GM03348 (cell line): ENCODE measurements around the gene CAMK2G.
A peak's percentile ranks its signal among the peaks of the same experiment; 100 is the strongest.

Experiments
- DNase-seq: peaks from one replicate; pipeline ENCODE4 v3.0.0; 2012; ENCODE audit warnings: low spot score

The CAMK2G gene

GRCh38 chr10:73771722-73772280 lies 102.6 kb downstream of the CAMK2G start:
- DNase-seq = peak; percentile 97

GRCh38 chr10:73769396-73769795 lies 105.0 kb downstream of the CAMK2G start:
- no peak for DNase-seq

- DNase-seq = no peak
Observed at GRCh38 chr10:73768881-73769280, 105.5 kb downstream of the CAMK2G start.

GRCh38 chr10:73765066-73765465 lies 109.3 kb downstream of the CAMK2G start:
- no peak for DNase-seq

GRCh38 chr10:73763343-73763742 lies 111.0 kb downstream of the CAMK2G start:
- DNase-seq = no peak

GRCh38 chr10:73762915-73763314 lies 111.4 kb downstream of the CAMK2G start:
- DNase-seq = no peak
